Uterus (tissue), 4 donors: Measurements from ENCODE around the gene KLHL18. TPM values are rescaled to one million over a fixed set of nuclear protein-coding genes. Genes with fewer than 3 reads are reported as not detected.
"Not testable (repeated sequence)": the region's sequence is repeated elsewhere in the genome, so short reads cannot be mapped to it uniquely, and the experiment has no call there.

Source experiments
- DNase-seq, 2 donors: peaks; one replicate each; pipeline ENCODE4 v3.0.0-alpha.2; 2019 to 2020
- H3K27ac ChIP-seq, 2 donors: fragments of 200-600 bp; sonication (generic); 1 replicate in 1 of 2; 2 replicates in 1 of 2; pipeline ENCODE4 v1.5.1; 2016 to 2018
- H3K27me3 ChIP-seq, 2 donors: fragments of 200-600 bp; sonication (generic); one replicate each; pipeline ENCODE4 v1.5.1; 2018 to 2019; ENCODE audit warnings: control low read depth in 1 of 2
- H3K36me3 ChIP-seq, 2 donors: fragments of 200-600 bp; sonication (generic); one replicate each; pipeline ENCODE4 v1.5.1; 2019; ENCODE audit warnings: control low read depth in 1 of 2
- H3K4me1 ChIP-seq, 2 donors: fragments of 200-600 bp; sonication (generic); one replicate each; pipeline ENCODE4 v1.5.1; 2018 to 2019; ENCODE audit warnings: control low read depth in 1 of 2
- H3K4me3 ChIP-seq, 2 donors: fragments of 200-600 bp; sonication (generic); 1 replicate in 1 of 2; 2 replicates in 1 of 2; pipeline ENCODE4 v1.5.1; 2018 to 2019; ENCODE audit warnings: mild to moderate bottlenecking in 1 of 2
- H3K9me3 ChIP-seq, 2 donors: fragments of 200-600 bp; sonication (generic); one replicate each; pipeline ENCODE4 v1.5.1; 2019; ENCODE audit warnings: control low read depth in 1 of 2
- CTCF ChIP-seq, 4 experiments: fragments of 200-600 bp in 2 of 4; fragments of 450-650 bp in 2 of 4; sonication (generic) in 2 of 4; IDR thresholded peaks; one replicate each; pipeline ENCODE4 v1.5.1; 2016 to 2019; ENCODE audit warnings: antibody characterized with exemption in 4 of 4, mild to moderate bottlenecking in 2 of 4, moderate library complexity in 1 of 4
- POLR2A ChIP-seq, 2 donors: fragments of 450-650 bp; IDR thresholded peaks; one replicate each; pipeline ENCODE4 v1.6.1; 2016; ENCODE audit warnings: antibody characterized with exemption in 2 of 2, mild to moderate bottlenecking in 1 of 2, moderate library complexity in 1 of 2
- intact Hi-C: fragments of 100-400 bp; cut with DNase I; formaldehyde crosslinking; loops from one replicate; pipeline ENCODE4 v1.15.1; 2023; ENCODE audit warnings: low total_unique reads
- total RNA-seq, 4 donors: library from RNA; depleted of rRNA in 3 of 4; stranded (reverse); fragments of >200 nt in 3 of 4; gene quantifications; one replicate each; pipeline versions ENCODE4 v1.1.0 to v1.2.4, GENCODE V29; 2014 to 2023
- donor health status: DM: yes; HTN: yes; CAD: no.

Gene KLHL18
- total RNA-seq, 4 donors from 2014 or later = 1.3 to 32.9 (median 15.0) TPM

- H3K9me3 ChIP-seq = no peaks in the 10 kb centered on the region
- intact Hi-C loops = no loop called here
- H3K36me3 ChIP-seq = no peaks in the 10 kb centered on the region
- H3K4me3 ChIP-seq = no peak overlapping the region
- TF ChIP-seq POLR2A (IDR thresholded peaks at IDR 0.05) (no peak), CTCF (IDR thresholded peaks at IDR 0.05) (no peak)
- no peak for DNase-seq
- no peaks in the 10 kb centered on the region for H3K4me1 ChIP-seq
- no peak overlapping the region for H3K27ac ChIP-seq
- H3K27me3 ChIP-seq = no peaks in the 10 kb centered on the region
These were observed 64.6 kb downstream of the KLHL18 start for GRCh38 chr3:47347217-47347801.

GRCh38 chr3:47348411-47349154 lies 65.8 kb downstream of the KLHL18 start:
- DNase-seq = no peak
- no peaks in the 10 kb centered on the region for H3K4me1 ChIP-seq
- no peaks in the 10 kb centered on the region for H3K9me3 ChIP-seq

GRCh38 chr3:47355010-47355409 lies 72.3 kb downstream of the KLHL18 start:
- Histone ChIP-seq H3K27me3 (no peaks in the 10 kb centered on the region), H3K27ac (no peak overlapping the region), H3K36me3 (no peaks in the 10 kb centered on the region), H3K9me3 (no peaks in the 10 kb centered on the region), H3K4me1 (no peaks in the 10 kb centered on the region), H3K4me3 (no peak overlapping the region)
- no peak for TF ChIP-seq CTCF (IDR thresholded peaks at IDR 0.05)
- no peak for TF ChIP-seq POLR2A (IDR thresholded peaks at IDR 0.05)
- intact Hi-C loops = no loop called here
- DNase-seq = no peak

More at GRCh38 chr3:47348411-47349154, 65.8 kb downstream of the KLHL18 start:
- no peaks in the 10 kb centered on the region for H3K27me3 ChIP-seq
- no peak for TF ChIP-seq CTCF (IDR thresholded peaks at IDR 0.05)
- no peak for TF ChIP-seq POLR2A (IDR thresholded peaks at IDR 0.05)
- no peak overlapping the region for H3K4me3 ChIP-seq
- no peaks in the 10 kb centered on the region for H3K36me3 ChIP-seq
- intact Hi-C loops = no loop called here
- no peak overlapping the region for H3K27ac ChIP-seq

- intact Hi-C loops = no loop called here
- Histone ChIP-seq H3K36me3 (no peaks in the 10 kb centered on the region), H3K4me1 (no peaks in the 10 kb centered on the region), H3K9me3 (no peaks in the 10 kb centered on the region), H3K4me3 (no peak overlapping the region), H3K27me3 (no peaks in the 10 kb centered on the region), H3K27ac (no peak overlapping the region)
- DNase-seq = no peak
- TF ChIP-seq POLR2A (IDR thresholded peaks at IDR 0.05) (no peak), CTCF (IDR thresholded peaks at IDR 0.05) (no peak)
These were observed 73.5 kb downstream of the KLHL18 start for GRCh38 chr3:47356201-47356600.

- H3K4me3 ChIP-seq = no peak overlapping the region
- no peak for DNase-seq
- H3K36me3 ChIP-seq = no peaks in the 10 kb centered on the region
- H3K9me3 ChIP-seq = no peaks in the 10 kb centered on the region
- no peak overlapping the region for H3K27ac ChIP-seq
- TF ChIP-seq CTCF (IDR thresholded peaks at IDR 0.05) (no peak), POLR2A (IDR thresholded peaks at IDR 0.05) (no peak)
- H3K27me3 ChIP-seq = no peaks in the 10 kb centered on the region
- H3K4me1 ChIP-seq = no peaks in the 10 kb centered on the region
- intact Hi-C loops = no loop called here
These were observed 76.6 kb downstream of the KLHL18 start for GRCh38 chr3:47359323-47359722.

- H3K36me3 ChIP-seq, H3K27ac ChIP-seq, intact Hi-C loops, H3K4me1 ChIP-seq, H3K4me3 ChIP-seq, DNase-seq, H3K27me3 ChIP-seq, H3K9me3 ChIP-seq: not testable (repeated sequence)
These were observed 77.4 kb downstream of the KLHL18 start for GRCh38 chr3:47360110-47360517.
